ENCODE data around the gene HERC2. TPM values are rescaled to one million over a fixed set of nuclear protein-coding genes. Genes with fewer than 3 reads are reported as not detected.

The HERC2 gene
- total and polyA plus RNA-seq, 2 of the 8 experiments (the other 6 are each of a cell fraction or from before 2014, with no cell fraction given), result 83.0 to 88.7 TPM

DNA sequence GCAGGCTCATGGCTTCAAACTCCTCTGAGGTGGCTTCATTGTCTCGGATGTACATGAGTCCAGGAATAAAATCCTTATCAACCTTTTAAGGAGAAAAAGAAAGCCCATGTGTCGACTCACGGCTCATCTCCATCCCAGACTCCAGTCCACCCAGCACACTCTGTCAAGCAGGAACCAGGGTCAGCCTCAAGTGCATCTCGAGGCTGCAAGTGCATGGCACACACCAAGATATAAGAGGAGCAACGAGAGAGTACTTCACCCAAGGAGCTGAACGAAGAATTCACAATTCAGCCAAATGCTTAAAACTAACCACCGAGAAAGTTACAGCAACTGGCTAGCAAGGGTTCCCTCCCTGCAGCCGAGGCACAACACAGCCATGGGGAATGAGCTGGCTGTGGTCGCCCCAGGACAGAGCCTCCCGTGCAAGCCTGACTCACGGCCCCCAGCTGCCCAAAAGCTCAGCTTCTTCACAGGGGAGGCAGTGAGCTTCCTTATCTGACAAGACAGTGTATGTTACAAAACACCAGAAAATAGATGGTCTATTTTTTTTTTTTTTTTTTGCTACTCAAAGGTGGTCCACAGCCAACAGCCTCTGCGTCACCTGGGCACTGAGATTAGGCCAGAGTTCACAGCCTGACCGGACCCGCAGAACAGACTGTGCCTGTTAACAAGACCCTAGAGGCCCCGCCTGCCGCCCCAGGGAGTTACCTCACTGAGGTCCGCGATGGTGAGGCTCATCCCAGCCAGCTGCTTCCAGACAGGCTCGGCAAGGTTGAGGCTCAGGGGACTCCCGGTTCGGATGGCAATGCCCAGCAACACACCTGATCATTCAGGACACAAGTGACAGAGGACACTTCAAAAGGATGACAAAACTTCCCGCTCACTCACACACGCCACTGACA, 207.0 kb downstream of the HERC2 start:
- Histone ChIP-seq H3K4ac (replicated peaks; ENCODE audit: insufficient read length, low read depth, low read length) (no peak overlapping the region), H4K91ac (replicated peaks; ENCODE audit: insufficient read length, low read length) (no peak overlapping the region), H3K4me2 (ENCODE audit: insufficient read depth in 1 of 2, low read depth in 2 of 2, low read length in 2 of 2) (no peak overlapping the region), H3K27ac (ENCODE audit: low read depth, low read length) (no peak overlapping the region), H4K5ac (ENCODE audit: insufficient read length, low read depth, low read length) (no peak overlapping the region), H3K23me2 (ENCODE audit: low read depth, low read length) (no peaks in the 10 kb centered on the region), H2BK5ac (ENCODE audit: low read depth, low read length) (no peak overlapping the region), H2BK20ac (ENCODE audit: low read length) (no peak overlapping the region), H3K36me3 (ENCODE audit: control insufficient read depth in 2 of 4, insufficient read depth in 4 of 4, low read length in 3 of 4) (peaks cover 14 to 42% (median 35%) of the 10 kb centered on the region in 4 experiments; a peak in 7 of 8 replicates), H3K27me3 (replicated peaks in 1 of 4; ENCODE audit: control insufficient read depth in 3 of 4, extremely low read depth in 1 of 4, insufficient read depth in 3 of 4, low read length in 3 of 4) (no peaks in the 10 kb centered on the region), H3K79me2 (ENCODE audit: control insufficient read depth in 1 of 2, insufficient read depth in 2 of 2, low read length in 2 of 2) (no peaks in the 10 kb centered on the region), H3K79me1 (ENCODE audit: low read depth, low read length) (no peaks in the 10 kb centered on the region), H3K23ac (ENCODE audit: insufficient read length) (no peak overlapping the region), H2BK15ac (ENCODE audit: low read length) (no peak overlapping the region), H3K4me3 (ENCODE audit: extremely low read depth in 1 of 4, insufficient read depth in 2 of 4, low read depth in 3 of 4, low read length in 4 of 4) (no peak overlapping the region), H3K14ac (ENCODE audit: insufficient read length) (no peak overlapping the region), H3K18ac (ENCODE audit: extremely low read depth, low read length) (no peak overlapping the region), H2BK12ac (ENCODE audit: low read depth, low read length) (no peak overlapping the region), H3K9me3 (ENCODE audit: insufficient read depth in 2 of 2, low read depth in 1 of 2, low read length in 1 of 2) (no peaks in the 10 kb centered on the region), H2AFZ (ENCODE audit: low read length) (no peak overlapping the region), H3K9ac (replicated peaks in 1 of 4; ENCODE audit: extremely low read depth in 1 of 4, low read depth in 3 of 4, low read length in 3 of 4) (no peak overlapping the region), H4K8ac (ENCODE audit: extremely low read depth, insufficient read depth, low read length) (no peak overlapping the region), H3K4me1 (replicated peaks in 1 of 4; ENCODE audit: control insufficient read depth in 3 of 4, insufficient read depth in 4 of 4, low read length in 3 of 4) (no peaks in the 10 kb centered on the region), H3K56ac (replicated peaks; ENCODE audit: insufficient read length, low read depth, low read length) (no peak overlapping the region), H4K20me1 (replicated peaks in 1 of 2; ENCODE audit: control insufficient read depth in 1 of 2, insufficient read depth in 2 of 2, low read length in 2 of 2) (peaks cover 0 to 10% of the 10 kb centered on the region in 2 experiments), H2BK120ac (replicated peaks; ENCODE audit: low read depth, low read length) (no peak overlapping the region), H2AK5ac (ENCODE audit: low read depth, low read length) (no peak overlapping the region)
- ChIA-PET POLR2A (ENCODE audit: partially characterized antibody) (interaction anchor here (0.9 kb wide), 1 partner anchor 118 kb away, joined by 3 read pairs; no protein-coding TSS in a partner anchor), CTCF (ENCODE audit: partially characterized antibody) (interaction anchor here (1.3 to 5.2 kb wide), 2 partner anchors 10 to 11 kb away, joined by 3 to 52 read pairs; no protein-coding TSS in a partner anchor)
- 90% methylated on average over 23 of the region's 23 CpGs; no CpG with 5 or more reads in 1 of the 2 experiments for WGBS, 2 experiments (ENCODE audit: extremely low coverage in 1 of 2, insufficient coverage in 1 of 2, insufficient read length in 1 of 2, insufficient replicate concordance in 2 of 2, low coverage in 1 of 2, low lambda C conversion rate in 2 of 2, missing lambda C conversion rate in 1 of 2)
- FAIRE-seq, result no peak
- DNase-seq (ENCODE audit: low read depth in 1 of 2, low spot score in 2 of 2), result no peak
- no peak for TF ChIP-seq JUN (IDR thresholded peaks at IDR 0.05; ENCODE audit: low read depth, low read length)
- TF ChIP-seq MAFK (IDR thresholded peaks at IDR 0.05; ENCODE audit: low read depth, low read length), result no peak
- TF ChIP-seq CEBPB (IDR thresholded peaks at IDR 0.05; ENCODE audit: low read depth, low read length), result no peak
- TF ChIP-seq CHD2 (IDR thresholded peaks at IDR 0.05; ENCODE audit: low read length), result no peak
- TF ChIP-seq TEAD4 (IDR thresholded peaks at IDR 0.05; ENCODE audit: low read depth, low read length), result no peak
- no peak for TF ChIP-seq BACH1 (IDR thresholded peaks at IDR 0.05; ENCODE audit: low read length)
- no peak for TF ChIP-seq SIN3A (conservative IDR thresholded peaks at IDR 0.05 in 1 of 2, IDR thresholded peaks at IDR 0.05 in 1 of 2; ENCODE audit: low read depth in 1 of 2, low read length in 2 of 2)
- no peak for TF ChIP-seq NRF1 (IDR thresholded peaks at IDR 0.05; ENCODE audit: low read depth, low read length)
- TF ChIP-seq HDAC6 (IDR thresholded peaks at IDR 0.05; ENCODE audit: low read depth, low read length), result no peak
- TF ChIP-seq TAF1 (IDR thresholded peaks at IDR 0.05; ENCODE audit: low read depth, low read length), result no peak
